ENCODE data around the gene FMO2.

DNA sequence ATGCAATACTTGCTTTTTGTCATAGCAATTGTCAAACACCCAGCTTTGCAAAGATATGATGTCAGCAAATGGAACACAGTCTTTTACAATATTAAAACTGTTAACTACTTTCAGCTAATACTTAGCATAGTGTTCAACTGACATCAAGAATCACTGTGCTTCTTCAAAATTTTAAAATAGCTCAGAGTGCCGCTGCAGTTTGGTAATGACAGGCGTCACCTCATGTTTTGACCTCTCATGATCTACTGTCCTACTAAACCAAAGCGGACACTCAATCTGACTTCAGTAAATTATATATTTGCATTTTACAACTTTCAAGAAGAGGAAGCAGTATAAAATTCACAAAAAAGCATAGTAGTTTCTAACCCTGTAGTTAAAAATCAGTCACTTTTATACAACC is 65.2 kb downstream of the FMO2 start:
- TF ChIP-seq CTCF (IDR thresholded peaks at IDR 0.05) (no peak), POLR2A (IDR thresholded peaks at IDR 0.05) (no peak)

Measured in vagina (tissue), 2 donors.